ENCODE measurements around the gene CPSF3. TPM values are rescaled to one million over a fixed set of nuclear protein-coding genes. Genes with fewer than 3 reads are reported as not detected.
"Not testable (repeated sequence)": the region's sequence is repeated elsewhere in the genome, so short reads cannot be mapped to it uniquely, and the experiment has no call there.

CPSF3 gene
- total and polyA plus RNA-seq, 8 donors, result 25.9 to 58.7 (median 46.7) TPM

DNA sequence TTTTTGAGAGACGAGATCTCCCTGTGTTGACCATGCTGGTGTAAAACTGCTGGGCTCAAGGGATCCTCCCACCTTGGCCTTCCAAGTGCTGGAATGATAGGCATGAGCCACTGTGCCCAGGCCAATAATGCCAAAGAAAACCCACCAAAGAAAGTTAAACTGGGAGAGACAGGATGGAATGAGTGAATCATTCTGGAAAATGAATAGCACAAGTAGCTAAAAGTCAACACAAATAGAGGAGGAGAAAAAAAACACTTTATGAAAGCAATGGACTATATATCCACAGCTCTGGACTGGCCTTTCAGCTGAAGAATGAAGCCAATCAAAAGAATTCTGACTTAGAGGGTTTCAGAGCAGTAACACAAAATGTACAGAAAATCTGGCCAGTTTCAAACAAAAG lies 74.8 kb downstream of the CPSF3 start:
- intact Hi-C loops (cut with DNase I), result no loop called here
- Histone ChIP-seq H3K27ac (no peak overlapping the region), H3K27me3 (no peaks in the 10 kb centered on the region), H3K4me3 (no peak overlapping the region), H3K4me1 (no peaks in the 10 kb centered on the region), H3K36me3 (peaks cover 0 to 99% of the 10 kb centered on the region in 2 donors), H3K9me3 (no peaks in the 10 kb centered on the region)
- ATAC-seq (no peak), DNase-seq (no peak)
- TF ChIP-seq, protein P1, sequence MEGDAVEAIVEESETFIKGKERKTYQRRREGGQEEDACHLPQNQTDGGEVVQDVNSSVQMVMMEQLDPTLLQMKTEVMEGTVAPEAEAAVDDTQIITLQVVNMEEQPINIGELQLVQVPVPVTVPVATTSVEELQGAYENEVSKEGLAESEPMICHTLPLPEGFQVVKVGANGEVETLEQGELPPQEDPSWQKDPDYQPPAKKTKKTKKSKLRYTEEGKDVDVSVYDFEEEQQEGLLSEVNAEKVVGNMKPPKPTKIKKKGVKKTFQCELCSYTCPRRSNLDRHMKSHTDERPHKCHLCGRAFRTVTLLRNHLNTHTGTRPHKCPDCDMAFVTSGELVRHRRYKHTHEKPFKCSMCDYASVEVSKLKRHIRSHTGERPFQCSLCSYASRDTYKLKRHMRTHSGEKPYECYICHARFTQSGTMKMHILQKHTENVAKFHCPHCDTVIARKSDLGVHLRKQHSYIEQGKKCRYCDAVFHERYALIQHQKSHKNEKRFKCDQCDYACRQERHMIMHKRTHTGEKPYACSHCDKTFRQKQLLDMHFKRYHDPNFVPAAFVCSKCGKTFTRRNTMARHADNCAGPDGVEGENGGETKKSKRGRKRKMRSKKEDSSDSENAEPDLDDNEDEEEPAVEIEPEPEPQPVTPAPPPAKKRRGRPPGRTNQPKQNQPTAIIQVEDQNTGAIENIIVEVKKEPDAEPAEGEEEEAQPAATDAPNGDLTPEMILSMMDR (IDR thresholded peaks at IDR 0.05), result no peak

DNA sequence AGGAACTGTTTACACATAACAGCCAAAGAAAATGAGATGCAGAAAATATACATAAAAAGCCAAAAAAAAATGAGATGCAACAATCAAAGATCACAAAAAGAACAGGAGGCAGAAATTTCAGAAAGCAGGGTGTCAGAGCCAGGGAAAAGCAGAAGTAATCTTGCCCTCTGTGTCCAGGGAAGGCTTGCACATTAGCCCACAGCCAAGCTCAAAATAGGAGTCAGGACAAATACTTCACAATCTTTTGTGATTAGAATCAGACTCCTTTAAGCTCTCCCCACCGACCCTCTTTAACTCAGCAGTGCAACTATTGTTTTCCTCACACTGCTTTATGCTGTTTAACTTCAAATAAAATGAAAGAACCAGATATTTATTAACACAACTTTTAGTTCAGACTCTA lies 85.5 kb downstream of the CPSF3 start:
- Histone ChIP-seq H3K4me1 (no peaks in the 10 kb centered on the region), H3K27ac (no peak overlapping the region), H3K4me3 (no peak overlapping the region), H3K9me3 (no peaks in the 10 kb centered on the region), H3K36me3 (peaks cover 0 to 90% of the 10 kb centered on the region in 2 donors), H3K27me3 (no peaks in the 10 kb centered on the region)
- TF ChIP-seq, protein P1 (IDR thresholded peaks at IDR 0.05), result no peak
- ATAC-seq (no peak), DNase-seq (no peak)
- intact Hi-C loops (cut with DNase I), result no loop called here

DNA sequence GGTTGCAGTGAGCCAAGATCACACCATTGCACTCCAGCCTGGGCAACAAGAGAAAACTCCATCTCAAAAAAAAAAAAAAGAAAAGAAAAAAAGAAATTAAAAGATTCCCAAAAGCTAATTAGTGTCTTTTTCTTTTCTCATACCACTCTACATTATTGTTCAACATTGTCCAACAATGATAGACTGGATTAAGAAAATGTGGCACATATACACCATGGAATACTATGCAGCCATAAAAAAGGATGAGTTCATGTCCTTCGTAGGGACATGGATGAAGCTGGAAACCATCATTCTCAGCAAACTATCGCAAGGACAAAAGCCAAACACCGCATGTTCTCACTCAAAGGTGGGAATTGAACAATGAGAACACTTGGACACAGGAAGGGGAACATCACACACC lies 90.5 kb downstream of the CPSF3 start:
- H3K27me3 ChIP-seq, result not testable (repeated sequence)

DNA sequence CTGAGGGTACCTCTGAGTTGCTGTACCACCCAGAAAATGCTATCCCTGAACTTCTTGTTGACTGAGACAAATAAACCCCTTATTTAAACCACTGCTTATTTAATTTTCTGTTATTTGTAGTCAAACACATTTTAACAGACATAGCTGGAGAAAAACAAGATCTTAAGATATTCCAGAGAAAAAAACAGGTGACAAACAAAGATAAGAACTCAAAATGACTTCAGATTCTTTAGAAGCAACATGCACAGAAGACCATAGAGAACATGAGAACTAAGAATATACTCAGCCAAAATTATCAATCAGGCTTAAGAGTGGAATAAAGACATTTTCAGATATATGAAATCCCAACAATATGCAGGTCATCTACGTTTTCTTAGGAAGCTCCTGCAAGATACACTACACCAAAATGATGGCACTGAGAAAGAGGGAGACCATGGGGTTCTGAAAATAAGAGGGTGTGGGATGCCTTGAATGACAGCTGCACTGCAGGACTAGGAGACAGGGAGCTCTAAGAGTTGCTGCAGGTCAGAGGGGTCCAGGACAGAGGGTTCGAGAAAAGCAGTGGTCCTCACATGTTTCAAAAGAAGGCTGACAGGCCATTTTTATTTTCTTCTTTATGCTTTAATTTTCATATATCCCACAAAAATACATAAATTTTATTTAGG lies 93.8 kb downstream of the CPSF3 start:
- Histone ChIP-seq H3K9me3 (no peaks in the 10 kb centered on the region), H3K4me1 (no peaks in the 10 kb centered on the region), H3K27me3 (no peaks in the 10 kb centered on the region), H3K27ac (no peak overlapping the region), H3K36me3 (peaks cover 0 to 95% of the 10 kb centered on the region in 2 donors), H3K4me3 (no peak overlapping the region)
- intact Hi-C loops (cut with DNase I), result no loop called here
- ATAC-seq (no peak), DNase-seq (no peak)
- TF ChIP-seq, protein P1 (IDR thresholded peaks at IDR 0.05), result no peak

More for the DNA sequence above, 90.5 kb downstream of the CPSF3 start:
- H3K27ac ChIP-seq; H3K9me3 ChIP-seq; H3K4me3 ChIP-seq; intact Hi-C loops (cut with DNase I); H3K4me1 ChIP-seq; DNase-seq; ATAC-seq: not testable (repeated sequence)
- H3K36me3 ChIP-seq, result peaks cover 0 to 89% of the 10 kb centered on the region in 2 donors

DNA sequence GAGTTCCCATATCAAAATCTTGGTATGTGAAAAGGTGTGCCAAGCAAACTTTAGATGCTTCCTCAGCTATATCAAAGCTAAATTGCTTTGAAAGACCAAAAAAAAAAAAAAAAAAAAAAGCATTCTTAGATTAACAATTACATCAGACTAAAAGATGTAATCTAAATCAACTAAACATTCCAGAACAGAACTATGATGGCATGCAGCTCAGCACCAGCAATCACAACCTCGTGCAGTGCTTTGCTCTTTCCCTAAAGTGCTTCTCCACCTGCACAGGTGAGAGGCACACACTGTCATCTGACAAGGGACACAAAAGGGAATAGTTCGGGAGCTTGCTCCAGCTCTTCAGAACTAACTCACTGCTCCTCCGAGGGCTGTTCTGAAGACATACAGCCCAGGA lies 94.7 kb downstream of the CPSF3 start:
- Histone ChIP-seq H3K4me3 (no peak overlapping the region), H3K27ac (no peak overlapping the region), H3K9me3 (no peaks in the 10 kb centered on the region), H3K27me3 (no peaks in the 10 kb centered on the region), H3K4me1 (no peaks in the 10 kb centered on the region), H3K36me3 (peaks cover 0 to 92% of the 10 kb centered on the region in 2 donors)
- TF ChIP-seq, protein P1 (IDR thresholded peaks at IDR 0.05), result no peak
- DNase-seq (no peak), ATAC-seq (no peak)
- intact Hi-C loops (cut with DNase I), result no loop called here

DNA sequence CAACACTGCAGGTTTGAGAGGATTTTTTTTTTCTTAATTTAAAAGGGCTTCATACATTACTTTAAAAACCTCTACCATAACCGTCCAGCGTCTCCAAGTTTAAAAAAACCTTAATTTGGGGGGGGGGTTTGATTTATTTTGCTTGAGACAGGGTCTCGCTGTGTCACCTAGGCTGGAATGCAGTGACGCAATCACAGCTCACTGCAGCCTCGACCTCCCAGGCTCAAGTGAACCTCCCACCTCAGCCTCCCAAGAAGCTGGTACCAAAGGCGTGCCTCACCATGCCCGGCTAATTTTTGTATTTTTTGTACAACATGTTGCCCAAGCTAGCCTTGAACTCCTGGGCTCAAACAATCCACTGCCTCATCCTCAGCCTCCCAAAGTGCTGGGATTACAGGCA lies 95.3 kb downstream of the CPSF3 start:
- H3K27ac ChIP-seq, result no peak overlapping the region
- H3K4me3 ChIP-seq, result no peak overlapping the region
- DNase-seq (no peak), ATAC-seq (no peak)
- TF ChIP-seq, protein P1 (IDR thresholded peaks at IDR 0.05), result no peak
- intact Hi-C loops (cut with DNase I), result no loop called here
- H3K27me3 ChIP-seq, result no peaks in the 10 kb centered on the region
- H3K9me3 ChIP-seq, result no peaks in the 10 kb centered on the region
- no peaks in the 10 kb centered on the region for H3K4me1 ChIP-seq
- peaks cover 0 to 92% of the 10 kb centered on the region in 2 donors for H3K36me3 ChIP-seq
